GM12872 (cell line): ENCODE results near the gene MAGI1.

ENCODE experiments used
- TF ChIP-seq, protein P1 (sequence below): IDR thresholded peaks from 3 replicates; pipeline ENCODE4 v1.5.1; 2011; ENCODE audit warnings: low read depth, mild to moderate bottlenecking, low read length, moderate library complexity; ENCODE audit not compliant: insufficient read depth

The MAGI1 gene

DNA sequence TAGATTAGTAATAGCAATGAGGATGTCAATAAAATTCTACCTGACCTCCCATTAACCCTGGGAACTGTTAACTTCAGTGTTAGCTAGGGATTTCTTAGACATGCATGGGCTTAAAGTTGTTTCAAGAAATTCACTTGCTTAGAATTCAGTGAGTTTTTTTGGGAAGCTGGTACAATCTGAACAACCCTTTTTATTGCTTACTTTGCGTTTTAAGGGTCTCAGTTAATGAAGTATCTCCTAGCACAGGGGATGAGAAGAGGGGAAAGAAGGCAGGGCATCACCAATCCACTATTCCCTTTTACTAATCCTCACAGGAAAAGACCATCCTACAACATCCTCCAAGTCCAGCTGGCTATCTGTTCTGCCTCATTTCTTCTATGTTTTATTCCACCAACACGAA lies 334.9 kb downstream of the MAGI1 start:
- TF ChIP-seq, protein P1, sequence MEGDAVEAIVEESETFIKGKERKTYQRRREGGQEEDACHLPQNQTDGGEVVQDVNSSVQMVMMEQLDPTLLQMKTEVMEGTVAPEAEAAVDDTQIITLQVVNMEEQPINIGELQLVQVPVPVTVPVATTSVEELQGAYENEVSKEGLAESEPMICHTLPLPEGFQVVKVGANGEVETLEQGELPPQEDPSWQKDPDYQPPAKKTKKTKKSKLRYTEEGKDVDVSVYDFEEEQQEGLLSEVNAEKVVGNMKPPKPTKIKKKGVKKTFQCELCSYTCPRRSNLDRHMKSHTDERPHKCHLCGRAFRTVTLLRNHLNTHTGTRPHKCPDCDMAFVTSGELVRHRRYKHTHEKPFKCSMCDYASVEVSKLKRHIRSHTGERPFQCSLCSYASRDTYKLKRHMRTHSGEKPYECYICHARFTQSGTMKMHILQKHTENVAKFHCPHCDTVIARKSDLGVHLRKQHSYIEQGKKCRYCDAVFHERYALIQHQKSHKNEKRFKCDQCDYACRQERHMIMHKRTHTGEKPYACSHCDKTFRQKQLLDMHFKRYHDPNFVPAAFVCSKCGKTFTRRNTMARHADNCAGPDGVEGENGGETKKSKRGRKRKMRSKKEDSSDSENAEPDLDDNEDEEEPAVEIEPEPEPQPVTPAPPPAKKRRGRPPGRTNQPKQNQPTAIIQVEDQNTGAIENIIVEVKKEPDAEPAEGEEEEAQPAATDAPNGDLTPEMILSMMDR: no peak

DNA sequence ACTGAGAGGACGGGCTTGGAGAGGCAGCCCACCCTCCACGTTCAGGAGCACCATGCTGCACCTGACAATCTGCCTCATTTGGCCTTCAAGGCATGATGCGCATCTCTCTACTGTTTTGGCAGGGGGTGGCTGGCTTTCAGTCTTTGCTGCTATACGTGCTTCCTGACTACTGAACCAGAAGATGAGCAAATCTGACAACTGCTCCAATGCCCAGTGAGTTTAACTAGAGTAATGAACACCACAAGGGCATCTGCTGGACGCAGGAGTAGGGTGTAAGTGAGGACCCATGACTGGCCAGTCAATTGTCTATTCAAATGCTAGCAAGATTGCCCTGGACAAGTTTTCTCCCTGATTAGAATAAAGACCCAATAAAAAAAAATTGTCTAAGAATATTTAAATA lies 335.7 kb downstream of the MAGI1 start:
- TF ChIP-seq, protein P1: no peak

DNA sequence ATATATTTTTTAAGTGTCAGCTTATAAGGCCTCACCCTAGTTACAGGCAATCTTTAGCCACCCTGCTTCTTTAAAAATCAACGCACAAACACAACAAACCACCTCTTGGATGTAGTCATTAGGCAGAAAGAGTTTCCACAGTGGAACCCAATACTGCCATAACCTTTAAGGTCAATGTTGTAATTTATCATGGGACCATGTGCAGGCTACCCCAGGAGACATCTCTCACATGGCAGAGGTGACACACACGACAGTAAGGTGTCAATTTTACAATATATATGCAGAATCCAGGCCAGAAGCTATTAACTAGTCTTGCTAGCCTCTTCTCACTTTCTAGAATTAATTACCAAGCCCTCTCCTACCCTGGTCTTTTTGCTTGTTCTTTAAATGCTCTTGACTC lies 336.5 kb downstream of the MAGI1 start:
- TF ChIP-seq, protein P1: no peak

DNA sequence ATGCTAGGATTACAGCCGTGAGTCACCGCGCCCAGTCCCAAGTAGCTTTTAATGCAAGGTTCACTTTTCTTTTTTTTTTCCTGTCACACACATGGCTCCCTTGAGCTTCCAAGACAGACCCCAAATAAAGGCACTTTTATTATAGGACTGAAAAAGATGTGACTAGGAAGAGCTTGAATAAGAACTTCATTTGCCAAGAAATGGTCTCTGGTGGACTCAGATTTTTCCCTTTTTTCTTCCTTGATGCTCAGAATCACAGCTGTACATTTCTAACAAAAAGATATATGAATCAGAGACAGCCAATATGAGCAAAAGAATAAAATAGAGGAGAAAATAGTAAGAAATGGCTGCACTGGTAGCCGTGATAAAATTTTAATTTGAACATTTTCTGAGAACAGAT lies 337.2 kb downstream of the MAGI1 start:
- TF ChIP-seq, protein P1: no peak

DNA sequence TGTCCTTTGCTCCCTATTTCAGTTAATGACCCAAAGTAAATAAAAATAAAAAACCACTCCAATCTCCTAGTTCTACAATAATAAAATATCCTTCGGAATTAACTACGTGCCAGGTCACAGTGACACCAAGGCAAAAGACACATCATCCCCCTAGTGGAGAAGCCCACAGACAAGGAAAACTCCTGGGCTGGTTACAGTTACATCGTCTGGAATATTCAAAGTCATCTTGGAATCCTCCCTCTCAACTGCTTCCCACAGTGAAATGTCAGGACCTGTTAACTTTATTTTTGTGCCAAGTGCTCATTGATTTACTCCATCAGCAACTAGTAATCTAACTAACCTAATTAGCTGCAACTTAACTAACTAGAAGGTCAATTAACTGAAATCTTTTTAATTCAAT lies 349.3 kb downstream of the MAGI1 start:
- TF ChIP-seq, protein P1: no peak

DNA sequence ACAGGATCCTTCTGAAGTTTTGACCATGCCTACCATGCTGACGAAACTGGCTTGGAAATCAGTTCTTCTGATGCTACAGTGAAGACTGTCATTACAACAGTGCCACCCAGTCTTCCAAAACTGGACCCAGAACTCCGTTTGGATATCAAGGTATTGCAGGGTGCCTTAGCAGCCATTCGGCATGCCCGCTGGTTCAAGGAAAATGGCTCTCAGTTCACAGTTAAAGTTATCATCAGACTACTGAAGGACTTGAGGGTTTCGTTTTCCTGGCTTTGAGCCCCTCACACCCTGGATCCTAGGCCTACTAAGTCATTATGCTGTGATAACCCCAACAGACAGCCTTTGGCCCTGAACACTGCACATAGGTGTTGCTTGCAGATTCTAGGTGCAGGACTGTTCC lies 351.0 kb downstream of the MAGI1 start:
- TF ChIP-seq, protein P1: no peak

DNA sequence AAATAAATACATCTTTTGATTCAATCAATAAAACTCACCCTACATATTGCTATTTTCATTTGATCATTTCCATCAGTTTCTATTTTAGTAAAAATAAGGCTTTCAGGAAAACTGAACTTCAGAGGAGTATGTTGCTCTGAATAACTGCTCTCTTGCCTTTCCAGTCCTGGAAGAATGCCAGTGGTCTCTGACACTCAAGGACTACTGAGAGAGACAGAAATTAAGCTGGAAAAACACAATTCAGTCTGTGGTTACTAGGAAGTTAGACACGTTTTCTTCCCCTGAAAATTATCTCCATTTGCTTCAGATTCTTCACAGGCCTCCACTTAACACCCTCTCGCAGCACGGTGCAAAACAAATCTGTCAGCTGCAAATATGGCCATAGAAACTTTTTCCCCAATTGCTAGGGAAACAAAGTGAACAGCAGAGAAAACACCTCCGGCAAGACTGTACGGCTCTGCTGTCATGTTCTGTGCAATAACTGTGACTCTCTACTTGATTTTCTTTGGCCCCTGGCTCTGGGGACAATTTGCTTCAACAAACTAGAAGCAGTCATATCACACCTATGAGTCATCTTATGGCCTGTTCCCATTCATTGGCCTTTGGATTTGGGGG lies 353.0 kb downstream of the MAGI1 start:
- TF ChIP-seq, protein P1: no peak
